Astrocyte (in vitro differentiated cells and primary cell): Measurements from ENCODE around the gene ATRN. TPM values are rescaled to one million over a fixed set of nuclear protein-coding genes. Genes with fewer than 3 reads are reported as not detected.

Experiments
- DNase-seq: peaks from one replicate; pipeline ENCODE4 v3.0.0-alpha.2; 2010; ENCODE audit warnings: low read depth
- FAIRE-seq: peaks from 2 replicates; lab custom pipeline; 2011; peaks lifted over from hg19 to GRCh38; lab: Jason Lieb, UNC
- H2AFZ ChIP-seq: 2 replicates; pipeline ENCODE4 v1.6.0; 2012; ENCODE audit warnings: low read depth, low read length, inconsistent platforms
- H3K27ac ChIP-seq: 2 replicates; pipeline ENCODE4 v1.5.1; 2011; ENCODE audit warnings: low read depth, low read length, inconsistent platforms
- H3K27me3 ChIP-seq: 2 replicates; pipeline ENCODE4 v1.6.0; 2011; ENCODE audit warnings: low read length, inconsistent platforms; ENCODE audit not compliant: insufficient read depth
- H3K36me3 ChIP-seq: 2 replicates; pipeline ENCODE4 v1.5.1; 2011; ENCODE audit warnings: low read length, inconsistent platforms; ENCODE audit not compliant: insufficient read depth
- H3K4me1 ChIP-seq: 2 replicates; pipeline ENCODE4 v1.5.1; 2011; ENCODE audit warnings: low read length, inconsistent platforms; ENCODE audit not compliant: insufficient read depth
- H3K4me2 ChIP-seq: 2 replicates; pipeline ENCODE4 v1.6.0; 2012; ENCODE audit warnings: low read length, inconsistent platforms
- H3K4me3 ChIP-seq: 2 replicates; pipeline ENCODE4 v1.5.1; 2011; ENCODE audit warnings: low read depth, mild to moderate bottlenecking, low read length, inconsistent platforms; ENCODE audit not compliant: insufficient read depth
- H3K79me2 ChIP-seq: 2 replicates; pipeline ENCODE4 v1.6.0; 2012; ENCODE audit warnings: mild to moderate bottlenecking, low read length, inconsistent platforms; ENCODE audit not compliant: insufficient read depth
- H3K9ac ChIP-seq: 2 replicates; pipeline ENCODE4 v1.6.0; 2012; ENCODE audit warnings: mild to moderate bottlenecking, low read length, inconsistent platforms
- H3K9me3 ChIP-seq: 2 replicates; pipeline ENCODE4 v1.5.1; 2012; ENCODE audit warnings: low read depth, mild to moderate bottlenecking, low read length, inconsistent platforms; ENCODE audit not compliant: insufficient read depth
- H4K20me1 ChIP-seq: 2 replicates; pipeline ENCODE4 v1.6.0; 2012; ENCODE audit warnings: low read length, inconsistent platforms; ENCODE audit not compliant: insufficient read depth
- H3K27ac Mint-ChIP-seq: one replicate; pipeline ENCODE4 v1.8.0; 2021; ENCODE audit warnings: mild to moderate bottlenecking, mixed read lengths; ENCODE audit not compliant: unreplicated experiment
- H3K27me3 Mint-ChIP-seq: one replicate; pipeline ENCODE4 v1.8.0; 2021; ENCODE audit warnings: low read depth, mixed read lengths; ENCODE audit not compliant: unreplicated experiment
- H3K36me3 Mint-ChIP-seq: one replicate; pipeline ENCODE4 v1.8.0; 2021; ENCODE audit warnings: low read depth, mixed read lengths; ENCODE audit not compliant: unreplicated experiment
- H3K4me1 Mint-ChIP-seq: one replicate; pipeline ENCODE4 v1.8.0; 2021; ENCODE audit warnings: low read depth, mixed read lengths; ENCODE audit not compliant: unreplicated experiment
- H3K4me3 Mint-ChIP-seq: one replicate; pipeline ENCODE4 v1.8.0; 2021; ENCODE audit warnings: mild to moderate bottlenecking, moderate library complexity, mixed read lengths; ENCODE audit not compliant: unreplicated experiment
- H3K9me3 Mint-ChIP-seq: one replicate; pipeline ENCODE4 v1.8.0; 2021; ENCODE audit warnings: mild to moderate bottlenecking, mixed read lengths; ENCODE audit not compliant: unreplicated experiment
- CTCF ChIP-seq: IDR thresholded peaks from 2 replicates; pipeline ENCODE4 v1.5.1; 2011; ENCODE audit warnings: low read depth, mild to moderate bottlenecking, inconsistent platforms, low read length, moderate library complexity; ENCODE audit not compliant: insufficient read depth
- EZH2 ChIP-seq: IDR thresholded peaks from 2 replicates; pipeline ENCODE4 v1.6.1; 2012; ENCODE audit warnings: mild to moderate bottlenecking, low read length, inconsistent platforms; ENCODE audit not compliant: insufficient read depth
- total RNA-seq: library from RNA; stranded (reverse); gene quantifications from 2 replicates; pipeline ENCODE4 v1.2.1, GENCODE V29; 2021

Gene ATRN
- total RNA-seq, 1 donor from 2014 or later = 33.8 TPM

- TF ChIP-seq EZH2 = no peak
- no peak for TF ChIP-seq CTCF
- Mint-ChIP-seq H3K9me3 (peaks cover 2% of the 10 kb centered on the region), H3K4me1 (peaks cover 3% of the 10 kb centered on the region), H3K4me3 (no peak overlapping the region), H3K27ac (no peak overlapping the region), H3K36me3 (peaks cover 2% of the 10 kb centered on the region), H3K27me3 (peaks cover 54% of the 10 kb centered on the region)
- DNase-seq (no peak), FAIRE-seq (no peak)
- Histone ChIP-seq H3K4me2 (no peak overlapping the region), H2AFZ (no peak overlapping the region), H3K79me2 (no peaks in the 10 kb centered on the region), H3K4me3 (no peak overlapping the region), H3K4me1 (no peaks in the 10 kb centered on the region), H3K27ac (no peak overlapping the region), H3K9me3 (peaks cover 4% of the 10 kb centered on the region), H3K36me3 (no peaks in the 10 kb centered on the region), H3K9ac (no peak overlapping the region), H4K20me1 (no peaks in the 10 kb centered on the region), H3K27me3 (peaks cover 29% of the 10 kb centered on the region)
These were observed 188.1 kb downstream of the ATRN start for GRCh38 chr20:3658716-3659491.

- no peak for TF ChIP-seq EZH2
- no peak for TF ChIP-seq CTCF
- peaks cover 4% of the 10 kb centered on the region for H3K9me3 ChIP-seq
- no peaks in the 10 kb centered on the region for H3K36me3 ChIP-seq
- peaks cover 29% of the 10 kb centered on the region for H3K27me3 ChIP-seq
- no peak overlapping the region for H3K4me3 ChIP-seq
- no peak for DNase-seq
- H4K20me1 ChIP-seq = no peaks in the 10 kb centered on the region
- peaks cover 2% of the 10 kb centered on the region for H3K36me3 Mint-ChIP-seq
- H3K4me1 Mint-ChIP-seq = peaks cover under 1% of the 10 kb centered on the region
- H3K9ac ChIP-seq = no peak overlapping the region
- no peak overlapping the region for H3K4me3 Mint-ChIP-seq
- H3K9me3 Mint-ChIP-seq = peaks cover 2% of the 10 kb centered on the region
- H3K4me1 ChIP-seq = no peaks in the 10 kb centered on the region
- no peak for FAIRE-seq
- no peak overlapping the region for H3K27ac ChIP-seq
- H3K79me2 ChIP-seq = no peaks in the 10 kb centered on the region
- peaks cover 57% of the 10 kb centered on the region for H3K27me3 Mint-ChIP-seq
- H3K27ac Mint-ChIP-seq = no peak overlapping the region
- H2AFZ ChIP-seq = no peak overlapping the region
- H3K4me2 ChIP-seq = no peak overlapping the region
These were observed 188.9 kb downstream of the ATRN start for GRCh38 chr20:3659492-3660261.
